ENCODE data around the gene PYY. TPM values are rescaled to one million over a fixed set of nuclear protein-coding genes. Genes with fewer than 3 reads are reported as not detected.

The PYY gene
- total and polyA plus RNA-seq, 4 donors, result 0.05 to 0.25 TPM; not detected in 2

DNA sequence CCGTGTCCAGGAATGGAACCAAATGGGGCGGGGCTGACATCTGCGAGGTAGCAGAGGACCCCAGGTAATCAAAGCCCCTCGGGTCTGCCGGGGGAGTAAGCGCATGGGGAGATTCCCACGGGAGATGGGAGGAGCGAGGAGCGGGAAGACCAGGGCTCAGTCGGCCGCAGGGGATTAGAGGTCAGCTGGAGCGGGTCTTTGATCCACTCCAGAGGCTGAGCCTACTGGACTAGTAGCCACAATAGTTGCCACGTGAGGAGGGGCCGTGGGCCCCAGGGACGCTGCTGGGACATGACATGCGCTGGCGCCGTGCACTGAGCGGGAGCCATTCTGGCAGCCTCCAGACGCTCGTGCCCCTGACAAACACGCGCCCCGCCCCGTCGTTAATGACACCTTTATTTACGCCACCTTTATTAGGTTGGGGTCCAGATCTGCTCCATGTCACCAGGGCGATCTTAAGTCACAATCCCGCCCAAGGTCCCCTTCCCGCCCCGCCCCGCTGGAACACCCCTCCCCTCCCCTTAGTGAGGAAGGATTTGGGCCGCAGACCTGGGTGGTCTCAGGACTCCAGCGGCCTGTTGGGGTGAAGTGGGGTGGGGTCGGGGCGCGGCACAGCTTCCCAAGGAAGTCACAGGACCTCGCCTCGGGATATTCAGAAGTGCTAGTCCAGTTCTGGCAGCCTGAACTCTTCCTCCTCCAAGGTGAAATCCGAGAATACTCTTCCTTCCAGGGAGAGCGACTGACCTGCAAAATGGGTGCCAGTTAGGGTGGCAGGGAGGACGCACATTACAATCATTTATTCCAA is 26.5 kb downstream of the PYY start:
- DNase-seq (no peak), ATAC-seq (ENCODE audit: insufficient read depth, low FRiP score) (no peak)
- Histone ChIP-seq H3K27ac (ENCODE audit: low read depth in 1 of 2, low read length in 1 of 2) (no peak overlapping the region), H3K9me3 (ENCODE audit: control insufficient read depth in 4 of 4, insufficient read depth in 3 of 4, low read length in 3 of 4) (no peaks in the 10 kb centered on the region), H3K9ac (ENCODE audit: insufficient read depth in 1 of 2, low read length in 2 of 2) (no peak overlapping the region), H3K4me1 (ENCODE audit: control insufficient read depth in 5 of 5, insufficient read depth in 5 of 5, low read length in 5 of 5) (peaks cover 0 to 7% (median 2%) of the 10 kb centered on the region in 5 donors), H3K36me3 (ENCODE audit: control insufficient read depth in 4 of 4, insufficient read depth in 4 of 4, low read length in 4 of 4) (no peaks in the 10 kb centered on the region), H3K4me3 (no peak overlapping the region), H3K27me3 (ENCODE audit: control insufficient read depth in 3 of 3, insufficient read depth in 3 of 3, low read length in 2 of 3) (peaks cover 0 to 27% (median 23%) of the 10 kb centered on the region in 3 donors)
- 4 to 6% methylated on average over 42 of the region's 42 CpGs for WGBS, 2 donors
- TF ChIP-seq, protein P1, sequence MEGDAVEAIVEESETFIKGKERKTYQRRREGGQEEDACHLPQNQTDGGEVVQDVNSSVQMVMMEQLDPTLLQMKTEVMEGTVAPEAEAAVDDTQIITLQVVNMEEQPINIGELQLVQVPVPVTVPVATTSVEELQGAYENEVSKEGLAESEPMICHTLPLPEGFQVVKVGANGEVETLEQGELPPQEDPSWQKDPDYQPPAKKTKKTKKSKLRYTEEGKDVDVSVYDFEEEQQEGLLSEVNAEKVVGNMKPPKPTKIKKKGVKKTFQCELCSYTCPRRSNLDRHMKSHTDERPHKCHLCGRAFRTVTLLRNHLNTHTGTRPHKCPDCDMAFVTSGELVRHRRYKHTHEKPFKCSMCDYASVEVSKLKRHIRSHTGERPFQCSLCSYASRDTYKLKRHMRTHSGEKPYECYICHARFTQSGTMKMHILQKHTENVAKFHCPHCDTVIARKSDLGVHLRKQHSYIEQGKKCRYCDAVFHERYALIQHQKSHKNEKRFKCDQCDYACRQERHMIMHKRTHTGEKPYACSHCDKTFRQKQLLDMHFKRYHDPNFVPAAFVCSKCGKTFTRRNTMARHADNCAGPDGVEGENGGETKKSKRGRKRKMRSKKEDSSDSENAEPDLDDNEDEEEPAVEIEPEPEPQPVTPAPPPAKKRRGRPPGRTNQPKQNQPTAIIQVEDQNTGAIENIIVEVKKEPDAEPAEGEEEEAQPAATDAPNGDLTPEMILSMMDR (IDR thresholded peaks at IDR 0.05; ENCODE audit: control extremely low read depth, extremely low read depth), result no peak

- peaks cover 0 to 27% (median 24%) of the 10 kb centered on the region in 3 donors for H3K27me3 ChIP-seq (ENCODE audit: control insufficient read depth in 3 of 3, insufficient read depth in 3 of 3, low read length in 2 of 3)
- 67 to 76% methylated on average over 2 of the region's 2 CpGs for WGBS, 2 donors
- ATAC-seq (ENCODE audit: insufficient read depth, low FRiP score) (no peak), DNase-seq (no peak)
- no peak overlapping the region for H3K9ac ChIP-seq (ENCODE audit: insufficient read depth in 1 of 2, low read length in 2 of 2)
- no peaks in the 10 kb centered on the region for H3K36me3 ChIP-seq (ENCODE audit: control insufficient read depth in 4 of 4, insufficient read depth in 4 of 4, low read length in 4 of 4)
- no peak overlapping the region for H3K27ac ChIP-seq (ENCODE audit: low read depth in 1 of 2, low read length in 1 of 2)
- no peak overlapping the region for H3K4me3 ChIP-seq
- TF ChIP-seq, protein P1 (IDR thresholded peaks at IDR 0.05; ENCODE audit: control extremely low read depth, extremely low read depth), result no peak
- H3K9me3 ChIP-seq (ENCODE audit: control insufficient read depth in 4 of 4, insufficient read depth in 3 of 4, low read length in 3 of 4), result no peaks in the 10 kb centered on the region
- peaks cover 0 to 7% (median 2%) of the 10 kb centered on the region in 5 donors for H3K4me1 ChIP-seq (ENCODE audit: control insufficient read depth in 5 of 5, insufficient read depth in 5 of 5, low read length in 5 of 5)
These were observed 29.2 kb downstream of the PYY start for GRCh38 chr17:43924558-43924957.

DNA sequence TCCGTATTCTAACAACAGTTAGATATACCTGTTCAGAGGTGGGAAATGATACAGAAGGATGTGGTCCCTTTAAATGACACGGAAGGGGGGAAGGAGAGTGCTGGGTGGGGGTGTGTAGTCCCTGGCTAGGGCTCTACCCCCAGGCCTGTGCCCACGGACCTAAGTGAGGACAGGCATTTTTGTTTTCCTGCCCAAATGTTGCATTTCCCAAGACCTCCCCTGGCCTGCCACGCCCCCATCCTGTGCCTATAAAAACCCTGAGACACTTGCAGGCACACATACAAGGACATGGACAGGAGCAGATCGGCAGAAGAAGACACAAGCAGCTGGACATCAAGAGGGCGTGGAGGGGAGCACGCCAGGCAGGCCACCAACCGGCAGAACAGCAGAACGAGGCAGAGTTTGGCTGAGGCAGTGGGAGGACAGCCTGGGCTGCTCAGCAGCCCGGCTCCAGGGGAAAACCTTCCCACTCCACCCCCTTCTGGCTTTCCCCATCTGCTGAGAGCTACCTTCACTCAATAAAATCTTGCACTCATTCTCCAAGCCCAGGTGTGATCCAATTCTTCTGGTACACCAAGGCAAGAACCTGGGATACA is 33.1 kb downstream of the PYY start:
- 73 to 86% methylated on average over 10 of the region's 10 CpGs for WGBS, 2 donors
- peaks cover 0 to 9% (median 0%) of the 10 kb centered on the region in 5 donors for H3K4me1 ChIP-seq (ENCODE audit: control insufficient read depth in 5 of 5, insufficient read depth in 5 of 5, low read length in 5 of 5)
- TF ChIP-seq, protein P1 (IDR thresholded peaks at IDR 0.05; ENCODE audit: control extremely low read depth, extremely low read depth), result no peak
- H3K36me3 ChIP-seq (ENCODE audit: control insufficient read depth in 4 of 4, insufficient read depth in 4 of 4, low read length in 4 of 4), result no peaks in the 10 kb centered on the region
- H3K9me3 ChIP-seq (ENCODE audit: control insufficient read depth in 4 of 4, insufficient read depth in 3 of 4, low read length in 3 of 4), result no peaks in the 10 kb centered on the region
- DNase-seq (no peak), ATAC-seq (ENCODE audit: insufficient read depth, low FRiP score) (no peak)
- H3K27me3 ChIP-seq (ENCODE audit: control insufficient read depth in 3 of 3, insufficient read depth in 3 of 3, low read length in 2 of 3), result peaks cover 0 to 22% (median 10%) of the 10 kb centered on the region in 3 donors
- H3K4me3 ChIP-seq, result no peak overlapping the region
- no peak overlapping the region for H3K27ac ChIP-seq (ENCODE audit: low read depth in 1 of 2, low read length in 1 of 2)
- H3K9ac ChIP-seq (ENCODE audit: insufficient read depth in 1 of 2, low read length in 2 of 2), result no peak overlapping the region

Measured in lung (tissue), 12 donors.